Kidney (tissue), 14 donors: ENCODE data around the gene PLCD3. TPM values are rescaled to one million over a fixed set of nuclear protein-coding genes. Genes with fewer than 3 reads are reported as not detected.

ENCODE experiments used
- DNase-seq, 5 donors: peaks; one replicate each; pipeline ENCODE4 v3.0.0-alpha.2; 2013 to 2020
- FAIRE-seq: peaks from 2 replicates; lab custom pipeline; 2012; peaks lifted over from hg19 to GRCh38; lab: Jason Lieb, UNC
- H3K27ac ChIP-seq, 2 donors: one replicate each; pipeline ENCODE4 v1.7.0; 2013; ENCODE audit warnings: low read depth in 2 of 2, low read length in 2 of 2, inconsistent platforms in 1 of 2
- H3K27me3 ChIP-seq: one replicate; pipeline ENCODE4 v1.7.1; 2013; ENCODE audit warnings: low read length, inconsistent platforms; ENCODE audit not compliant: control insufficient read depth, insufficient read depth
- H3K36me3 ChIP-seq, 3 donors: one replicate each; pipeline versions ENCODE4 v1.7.0 to v1.7.1; 2013; ENCODE audit warnings: low read length in 3 of 3, control low read depth in 1 of 3, inconsistent platforms in 1 of 3; ENCODE audit not compliant: insufficient read depth in 3 of 3, control insufficient read depth in 2 of 3
- H3K4me1 ChIP-seq, 3 donors: one replicate each; pipeline versions ENCODE4 v1.7.0 to v1.7.1; 2013; ENCODE audit warnings: low read length in 3 of 3, inconsistent platforms in 1 of 3, low read depth in 1 of 3; ENCODE audit not compliant: control insufficient read depth in 2 of 3, insufficient read depth in 2 of 3
- H3K4me3 ChIP-seq, 3 donors: one replicate each; pipeline versions ENCODE4 v1.7.0 to v1.8.1; 2013; ENCODE audit warnings: low read length in 3 of 3, control low read depth in 1 of 3, inconsistent platforms in 1 of 3
- H3K9ac ChIP-seq, 3 donors: one replicate each; pipeline versions ENCODE4 v1.7.0 to v1.7.1; 2013; ENCODE audit warnings: low read length in 3 of 3, control low read depth in 1 of 3, inconsistent platforms in 1 of 3
- H3K9me3 ChIP-seq, 3 donors: one replicate each; pipeline versions ENCODE4 v1.7.0 to v1.7.1; 2013; ENCODE audit warnings: low read length in 3 of 3, control low read depth in 1 of 3, inconsistent platforms in 1 of 3; ENCODE audit not compliant: control insufficient read depth in 2 of 3, insufficient read depth in 1 of 3
- CTCF ChIP-seq: IDR thresholded peaks from 3 replicates; pipeline ENCODE4 v1.5.1; 2012; ENCODE audit warnings: mild to moderate bottlenecking, moderate library complexity, borderline replicate concordance; ENCODE audit not compliant: insufficient read depth; ENCODE audit errors: extremely low read depth
- intact Hi-C: fragments of 100-400 bp; cut with DNase I; formaldehyde crosslinking; loops from one replicate; pipeline ENCODE4 v1.11.1; 2022
- polyA plus RNA-seq: library from polyadenylated mRNA; stranded (reverse); fragments of 350-450 nt; fragmentation: Illumina TruSeq; extraction: RNeasy Lipid Tissue Mini Kit (QIAGEN cat#74804); gene quantifications from one replicate; pipeline ENCODE4 v1.2.3, GENCODE V29; 2014; ENCODE audit warnings: low read depth, low replicate concordance; ENCODE audit not compliant: insufficient read depth
- total RNA-seq: library from RNA; stranded (reverse); fragmentation: NEBNext Ultra II Directional; extraction: Animal tissue kit (Norgen Biotek cat#: 25700); gene quantifications from one replicate; pipeline ENCODE4 v1.2.1, GENCODE V29; 2021
- donor health status: control.
- donor health status: control.
- donor health status: control.
- donor health status: control.
- donor health status: control.
- donor health status: DM: yes; HTN: yes; CAD: no.
- donor health status: Normal renal cell carcinoma (clear cell type).

Gene PLCD3
- total and polyA plus RNA-seq, 2 donors from 2014 or later = 14.8 to 111 TPM

- Histone ChIP-seq H3K4me1 (peaks cover 0 to 19% (median 6%) of the 10 kb centered on the region in 3 donors), H3K9me3 (no peaks in the 10 kb centered on the region), H3K36me3 (peaks cover 0 to 4% (median 0%) of the 10 kb centered on the region in 3 donors), H3K4me3 (peak within 1 kb of the TSS; percentile 68 to 92 (median 88)), H3K27ac (peak within 1 kb of the TSS; percentile 79 to 85), H3K27me3 (no peaks in the 10 kb centered on the region), H3K9ac (peak within 1 kb of the TSS; percentile 45 to 99 (median 83))
- DNase-seq (peak; percentile 96 to 99 (median 97)), FAIRE-seq (peak; percentile 98)
- intact Hi-C loops = loop anchor here (10.0 kb wide), 1 partner anchor 59 kb away; no protein-coding TSS in a partner anchor
- peak; percentile 100 for TF ChIP-seq CTCF
Measured at GRCh38 chr17:45135192-45135977, 3.1 kb upstream of the PLCD3 start, which contains the start of gene ACBD4. TSS of gene ACBD4 (plus strand) at chr17:45135687. CDS start at chr17:45136145, 458 bp downstream.

GRCh38 chr17:45132572-45133463, 503 bp upstream of the PLCD3 start:
- peaks cover 0 to 22% (median 12%) of the 10 kb centered on the region in 3 donors for H3K4me1 ChIP-seq
- peak overlapping the region; percentile 44 to 90 (median 86) for H3K9ac ChIP-seq
- no peaks in the 10 kb centered on the region for H3K27me3 ChIP-seq
- peak overlapping the region; percentile 49 to 86 (median 85) for H3K4me3 ChIP-seq
- peak; percentile 86 to 96 (median 93) for DNase-seq
- H3K9me3 ChIP-seq = no peaks in the 10 kb centered on the region
- H3K27ac ChIP-seq = peak overlapping the region; percentile 98
- no peaks in the 10 kb centered on the region for H3K36me3 ChIP-seq
- intact Hi-C loops = loop anchor here (10.0 kb wide), 1 partner anchor 62 kb away; no protein-coding TSS in a partner anchor
- FAIRE-seq = no peak
- peak; percentile 89 for TF ChIP-seq CTCF

- no peak for FAIRE-seq
- DNase-seq = peak; percentile 70 to 88 (median 76)
- Histone ChIP-seq H3K4me3 (peak overlapping the region; percentile 16 to 60 (median 30)), H3K27ac (peak overlapping the region in 1 of 2 donors; percentile 57), H3K9ac (peak overlapping the region in 1 of 3 donors; percentile 55), H3K9me3 (no peaks in the 10 kb centered on the region), H3K4me1 (peaks cover 0 to 28% (median 6%) of the 10 kb centered on the region in 3 donors), H3K36me3 (no peaks in the 10 kb centered on the region), H3K27me3 (no peaks in the 10 kb centered on the region)
- intact Hi-C loops = loop anchor here (10.0 kb wide), 1 partner anchor 63 kb away; no protein-coding TSS in a partner anchor
- TF ChIP-seq CTCF = peak; percentile 45
Measured at GRCh38 chr17:45131616-45132319, 547 bp downstream of the PLCD3 start.
